K562 (cell line): ENCODE measurements around the gene CISD2. TPM values are rescaled to one million over a fixed set of nuclear protein-coding genes. Genes with fewer than 3 reads are reported as not detected.

Experiments used
- BCL6 ChIP-seq: fragments of 250-450 bp; sonication (Bioruptor Pico); IDR thresholded peaks from 2 replicates; pipeline ENCODE4 v1.4.0; 2020
- BMI1 ChIP-seq: fragments of 150-350 bp; IDR thresholded peaks from 2 replicates; pipeline ENCODE4 v1.6.1; 2014; ENCODE audit warnings: low read length
- CSDE1 ChIP-seq, 2 experiments: fragments of 450-650 bp; IDR thresholded peaks; 2 replicates each; pipeline ENCODE4 v1.6.1; 2016; ENCODE audit warnings: mild to moderate bottlenecking in 1 of 2
- KLF10 ChIP-seq: fragments of 250-450 bp; sonication (Bioruptor Pico); IDR thresholded peaks from 2 replicates; pipeline ENCODE4 v1.6.1; 2021; ENCODE audit warnings: matching md5 sums
- LEF1 ChIP-seq: fragments of 450-650 bp; IDR thresholded peaks from 2 replicates; pipeline ENCODE4 v1.6.1; 2016; ENCODE audit warnings: mild to moderate bottlenecking
- MEIS2 ChIP-seq: fragments of 450-650 bp; IDR thresholded peaks from 2 replicates; pipeline ENCODE4 v1.6.1; 2014; ENCODE audit warnings: mild to moderate bottlenecking; ENCODE audit not compliant: partially characterized antibody
- NCOA4 ChIP-seq: fragments of 450-650 bp; IDR thresholded peaks from 2 replicates; pipeline ENCODE4 v1.6.1; 2018; ENCODE audit warnings: mild to moderate bottlenecking; ENCODE audit not compliant: partially characterized antibody
- PHF8 ChIP-seq: fragments of 200-600 bp; sonication (generic); IDR thresholded peaks from 2 replicates; pipeline ENCODE4 v1.6.1; 2012; ENCODE audit warnings: mixed run types, mild to moderate bottlenecking, inconsistent platforms, low read length, moderate library complexity, borderline replicate concordance
- RFX7 ChIP-seq: fragments of 250-450 bp; sonication (Bioruptor Pico); IDR thresholded peaks from 2 replicates; pipeline ENCODE4 v1.5.1; 2021; ENCODE audit warnings: mild to moderate bottlenecking
- RREB1 ChIP-seq: fragments of 250-450 bp; sonication (Bioruptor Pico); IDR thresholded peaks from 2 replicates; pipeline ENCODE4 v1.4.0; 2020
- TCFL5 ChIP-seq: fragments of 250-450 bp; sonication (Bioruptor Pico); conservative IDR thresholded peaks from 2 replicates; pipeline ENCODE4 v1.6.1; 2021; ENCODE audit warnings: mild to moderate bottlenecking, moderate library complexity, matching md5 sums
- TEAD4 ChIP-seq, 2 experiments: sonication (generic) in 1 of 2; formaldehyde crosslinking in 1 of 2; IDR thresholded peaks; 2 replicates each; pipeline versions ENCODE4 v1.6.1 to v1.8.0; 2012 to 2022; ENCODE audit warnings: borderline replicate concordance in 1 of 2, inconsistent platforms in 1 of 2, low read length in 1 of 2, mild to moderate bottlenecking in 1 of 2, missing genetic modification reagents in 1 of 2
- TGIF2 ChIP-seq: sonication (generic); formaldehyde crosslinking; IDR thresholded peaks from 2 replicates; pipeline ENCODE4 v1.8.1; 2022; ENCODE audit warnings: mild to moderate bottlenecking, missing genetic modification reagents, moderate library complexity
- ZNF347 ChIP-seq: fragments of 450-650 bp; formaldehyde crosslinking; IDR thresholded peaks from 2 replicates; pipeline ENCODE4 v1.4.0; 2020; ENCODE audit warnings: low read depth, mild to moderate bottlenecking, moderate library complexity
- ZNF507 ChIP-seq: conservative IDR thresholded peaks from 2 replicates; pipeline ENCODE4 v1.6.1; 2017; ENCODE audit warnings: missing genetic modification characterization, missing compliant biosample characterization
- ZNF589 ChIP-seq: fragments of 200-800 bp; sonication (Bioruptor generic); IDR thresholded peaks from 2 replicates; pipeline ENCODE4 v1.6.1; 2016; ENCODE audit warnings: low read depth, missing genetic modification characterization, missing compliant biosample characterization
- polyA plus RNA-seq, 8 experiments: library from polyadenylated mRNA; depleted of rRNA in 4 of 8; stranded (reverse) in 5 of 8; unstranded in 3 of 8; fragments of >200 nt; fragmentation: Nextera tagmentation in 2 of 8; fragmentation: Illumina TruSeq in 1 of 8; extraction: Ambion mirVana in 2 of 8; extraction: Trizol in 1 of 8; gene quantifications; 2 replicates each; pipeline versions ENCODE4 v1.2.1 to v1.2.3, GENCODE V29; 2011 to 2014; ENCODE audit warnings: inconsistent platforms in 1 of 8, missing spikeins in 1 of 8
- total RNA-seq, 7 experiments: library from RNA; depleted of rRNA in 6 of 7; stranded (reverse); fragments of >200 nt in 6 of 7; fragmentation: Illumina TruSeq in 2 of 7; extraction: Trizol in 2 of 7; gene quantifications; 2 replicates each; pipeline versions ENCODE4 v1.2.1 to v1.2.3, GENCODE V29; 2011 to 2021; ENCODE audit warnings: low replicate concordance in 1 of 7
- TF ChIP-seq, protein P1 (sequence below): fragments of 250-450 bp; sonication (Bioruptor Pico); IDR thresholded peaks from 2 replicates; pipeline ENCODE4 v1.5.0; 2022; ENCODE audit warnings: mild to moderate bottlenecking
- TF ChIP-seq, protein P2 (sequence below): fragments of 450-650 bp; IDR thresholded peaks from 2 replicates; pipeline ENCODE4 v1.6.1; 2016; ENCODE audit warnings: borderline replicate concordance

CISD2 gene
- total and polyA plus RNA-seq, 9 of the 15 experiments (the other 6 are each of a cell fraction or from before 2014, with no cell fraction given) = 37.8 to 91.4 (median 59.8) TPM

DNA sequence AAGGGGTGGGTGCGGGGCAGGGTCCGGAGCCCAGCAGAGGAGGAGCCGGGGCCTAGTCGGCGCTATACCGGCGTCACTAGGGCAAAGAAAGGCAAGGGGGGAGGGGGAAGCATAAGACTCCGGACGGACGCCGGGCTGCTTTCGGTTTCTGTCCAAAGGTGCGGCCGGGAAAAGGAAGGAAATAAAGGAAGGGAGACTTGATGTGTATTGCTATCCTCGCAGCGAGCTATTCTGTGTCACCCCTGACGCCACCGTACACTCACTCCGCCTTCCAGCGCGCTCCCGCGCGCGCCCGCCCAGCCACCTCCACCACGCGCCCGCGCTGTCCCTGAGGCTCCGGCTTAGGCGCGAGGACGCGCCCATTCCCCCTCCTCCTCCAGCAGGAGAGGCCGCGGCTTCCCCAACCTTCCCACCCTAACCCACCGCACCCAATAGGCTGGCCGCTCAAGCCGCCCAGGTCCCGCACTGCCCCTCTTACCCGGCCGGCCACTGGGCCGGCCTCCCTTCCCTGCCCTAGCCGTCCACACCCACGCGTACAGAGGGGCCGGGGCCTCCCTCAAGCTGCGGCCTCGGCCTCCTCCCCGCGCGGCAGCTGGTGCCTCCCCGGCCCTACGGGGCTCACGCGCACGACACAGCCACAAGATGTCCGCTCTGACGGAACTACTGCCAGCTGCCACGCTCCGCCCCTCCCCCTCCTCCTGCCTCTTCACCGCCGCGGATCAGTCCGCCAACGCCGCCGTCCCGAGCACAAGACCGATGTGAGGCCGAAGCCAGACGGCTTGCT, 41.7 kb upstream of the CISD2 start, which contains the start of gene UBE2D3 (continued):
- TF ChIP-seq, protein P1, sequence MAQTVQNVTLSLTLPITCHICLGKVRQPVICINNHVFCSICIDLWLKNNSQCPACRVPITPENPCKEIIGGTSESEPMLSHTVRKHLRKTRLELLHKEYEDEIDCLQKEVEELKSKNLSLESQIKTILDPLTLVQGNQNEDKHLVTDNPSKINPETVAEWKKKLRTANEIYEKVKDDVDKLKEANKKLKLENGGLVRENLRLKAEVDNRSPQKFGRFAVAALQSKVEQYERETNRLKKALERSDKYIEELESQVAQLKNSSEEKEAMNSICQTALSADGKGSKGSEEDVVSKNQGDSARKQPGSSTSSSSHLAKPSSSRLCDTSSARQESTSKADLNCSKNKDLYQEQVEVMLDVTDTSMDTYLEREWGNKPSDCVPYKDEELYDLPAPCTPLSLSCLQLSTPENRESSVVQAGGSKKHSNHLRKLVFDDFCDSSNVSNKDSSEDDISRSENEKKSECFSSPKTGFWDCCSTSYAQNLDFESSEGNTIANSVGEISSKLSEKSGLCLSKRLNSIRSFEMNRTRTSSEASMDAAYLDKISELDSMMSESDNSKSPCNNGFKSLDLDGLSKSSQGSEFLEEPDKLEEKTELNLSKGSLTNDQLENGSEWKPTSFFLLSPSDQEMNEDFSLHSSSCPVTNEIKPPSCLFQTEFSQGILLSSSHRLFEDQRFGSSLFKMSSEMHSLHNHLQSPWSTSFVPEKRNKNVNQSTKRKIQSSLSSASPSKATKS (CRISPR knock-in tag) = no peak
- peak; percentile 91; the same call in 1 of the 2 replicates for TF ChIP-seq PHF8
- TF ChIP-seq LEF1 = peak; percentile 75
- 0 out of 2 replicates have a peak, but pooled peaks have one; percentile 59 for TF ChIP-seq RREB1
- TF ChIP-seq NCOA4 = no peak
- TF ChIP-seq, protein P2, sequence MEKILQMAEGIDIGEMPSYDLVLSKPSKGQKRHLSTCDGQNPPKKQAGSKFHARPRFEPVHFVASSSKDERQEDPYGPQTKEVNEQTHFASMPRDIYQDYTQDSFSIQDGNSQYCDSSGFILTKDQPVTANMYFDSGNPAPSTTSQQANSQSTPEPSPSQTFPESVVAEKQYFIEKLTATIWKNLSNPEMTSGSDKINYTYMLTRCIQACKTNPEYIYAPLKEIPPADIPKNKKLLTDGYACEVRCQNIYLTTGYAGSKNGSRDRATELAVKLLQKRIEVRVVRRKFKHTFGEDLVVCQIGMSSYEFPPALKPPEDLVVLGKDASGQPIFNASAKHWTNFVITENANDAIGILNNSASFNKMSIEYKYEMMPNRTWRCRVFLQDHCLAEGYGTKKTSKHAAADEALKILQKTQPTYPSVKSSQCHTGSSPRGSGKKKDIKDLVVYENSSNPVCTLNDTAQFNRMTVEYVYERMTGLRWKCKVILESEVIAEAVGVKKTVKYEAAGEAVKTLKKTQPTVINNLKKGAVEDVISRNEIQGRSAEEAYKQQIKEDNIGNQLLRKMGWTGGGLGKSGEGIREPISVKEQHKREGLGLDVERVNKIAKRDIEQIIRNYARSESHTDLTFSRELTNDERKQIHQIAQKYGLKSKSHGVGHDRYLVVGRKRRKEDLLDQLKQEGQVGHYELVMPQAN = peak; percentile 73; the same call in 1 of the 2 replicates
- TF ChIP-seq CSDE1 (IDR thresholded peaks at IDR 0.05) = no peak
- peak; percentile 63; the same call in 1 of the 2 replicates for TF ChIP-seq TEAD4 (IDR thresholded peaks at IDR 0.05; ENCODE audit: low read length)
- TF ChIP-seq TEAD4 (CRISPR knock-in tag; IDR thresholded peaks at IDR 0.05; ENCODE audit: borderline replicate concordance) = no peak
- TF ChIP-seq KLF10 (CRISPR knock-in tag) = no peak
- no peak for TF ChIP-seq TCFL5 (CRISPR knock-in tag)
- peak; percentile 50; the same call in 1 of the 2 replicates for TF ChIP-seq ZNF589 (CRISPR knock-in tag)
- no peak for TF ChIP-seq BCL6 (CRISPR knock-in tag)
- TF ChIP-seq ZNF507 (tag) = no peak
- no peak; the same call in 1 of the 2 replicates for TF ChIP-seq BMI1
- no peak for TF ChIP-seq RFX7 (CRISPR knock-in tag)
- no peak for TF ChIP-seq ZNF347 (CRISPR knock-in tag)
- TF ChIP-seq TGIF2 = 0 out of 2 replicates have a peak, but pooled peaks have one; percentile 56
- peak; percentile 34 for TF ChIP-seq MEIS2
